NT2/D1 (cell line): ENCODE results near the gene GCN1.
"Not testable (repeated sequence)": the region's sequence is repeated elsewhere in the genome, so short reads cannot be mapped to it uniquely, and the experiment has no call there.

Experiments used
- SUZ12 ChIP-seq: IDR thresholded peaks from 2 replicates; pipeline ENCODE4 v1.6.1; 2011; ENCODE audit not compliant: insufficient read length, insufficient read depth; ENCODE audit errors: extremely low read depth
- YY1 ChIP-seq: IDR thresholded peaks from 2 replicates; pipeline ENCODE4 v1.6.1; 2011; ENCODE audit not compliant: insufficient read length, insufficient read depth
- ZNF274 ChIP-seq: IDR thresholded peaks from 2 replicates; pipeline ENCODE4 v1.6.1; 2011; ENCODE audit warnings: mild to moderate bottlenecking, low read depth, low read length

- TF ChIP-seq ZNF274, YY1, SUZ12: not testable (repeated sequence)
These were observed 1.2 kb downstream of the GCN1 start for GRCh38 chr12:120193286-120193685.
